Smooth muscle cell (in vitro differentiated cells): Measurements from ENCODE around the gene NEURL1B. TPM values are rescaled to one million over a fixed set of nuclear protein-coding genes. Genes with fewer than 3 reads are reported as not detected.

Experiments used
- DNase-seq: peaks from one replicate; lab custom pipeline; 2025; ENCODE audit not compliant: unreplicated experiment; lab: John Stamatoyannopoulos, UW
- H2AFZ ChIP-seq: fragments of 200-600 bp; sonication (generic); 2 replicates; pipeline ENCODE4 v1.6.0; 2016; ENCODE audit warnings: antibody characterized with exemption, low read depth, mild to moderate bottlenecking
- H3F3A ChIP-seq: fragments of 200-600 bp; sonication (generic); 2 replicates; pipeline ENCODE4 v1.6.0; 2017; ENCODE audit warnings: antibody characterized with exemption, low read depth
- H3K27ac ChIP-seq: fragments of 200-600 bp; sonication (generic); 2 replicates; pipeline ENCODE4 v1.5.1; 2016; ENCODE audit warnings: low read depth, mild to moderate bottlenecking
- H3K27me3 ChIP-seq: fragments of 200-600 bp; sonication (generic); 2 replicates; pipeline ENCODE4 v1.6.1; 2016; ENCODE audit warnings: low read depth, mild to moderate bottlenecking
- H3K36me3 ChIP-seq: fragments of 200-600 bp; sonication (generic); 2 replicates; pipeline ENCODE4 v1.5.1; 2016; ENCODE audit warnings: low read depth
- H3K4me1 ChIP-seq: fragments of 200-600 bp; sonication (generic); 2 replicates; pipeline ENCODE4 v1.5.1; 2016; ENCODE audit warnings: low read depth
- H3K4me2 ChIP-seq: fragments of 200-600 bp; sonication (generic); 2 replicates; pipeline ENCODE4 v1.6.0; 2016; ENCODE audit warnings: mild to moderate bottlenecking
- H3K4me3 ChIP-seq: fragments of 200-600 bp; sonication (generic); 2 replicates; pipeline ENCODE4 v1.5.1; 2016; ENCODE audit warnings: mild to moderate bottlenecking
- H3K79me2 ChIP-seq: fragments of 200-600 bp; sonication (generic); 2 replicates; pipeline ENCODE4 v1.6.0; 2016; ENCODE audit warnings: low read depth, mild to moderate bottlenecking
- H3K9ac ChIP-seq: fragments of 200-600 bp; sonication (generic); 2 replicates; pipeline ENCODE4 v1.6.0; 2016; ENCODE audit warnings: low read depth
- H3K9me3 ChIP-seq: fragments of 200-600 bp; sonication (generic); replicated peaks from 2 replicates; pipeline ENCODE4 v1.5.1; 2016; ENCODE audit warnings: low read depth
- H4K20me1 ChIP-seq: fragments of 200-600 bp; sonication (generic); 2 replicates; pipeline ENCODE4 v1.6.0; 2016; ENCODE audit warnings: low read depth
- WGBS: methylation state at CpG from one replicate; pipeline ENCODE4 v1.1.7; 2016; ENCODE audit warnings: low lambda C conversion rate; 5-methylcytosine and 5-hydroxymethylcytosine counted together
- polyA plus RNA-seq: library from polyadenylated mRNA; unstranded; fragments of >200 nt; fragmentation: Nextera tagmentation; extraction: Ambion mirVana; gene quantifications from 2 replicates; pipeline ENCODE4 v1.2.1, GENCODE V29; 2016
- total RNA-seq: library from RNA; depleted of rRNA; stranded (reverse); fragments of >200 nt; gene quantifications from 2 replicates; pipeline ENCODE4 v1.2.3, GENCODE V29; 2014
- TF ChIP-seq, protein P1 (sequence below): fragments of 200-600 bp; sonication (generic); IDR thresholded peaks from 2 replicates; pipeline ENCODE4 v1.5.1; 2017; ENCODE audit warnings: borderline replicate concordance, mild to moderate bottlenecking, antibody characterized with exemption; ENCODE audit not compliant: insufficient read depth, poor library complexity, severe bottlenecking

The NEURL1B gene
- total and polyA plus RNA-seq, 2 experiments from 2014 or later: 3.7 to 10.0 TPM

DNA sequence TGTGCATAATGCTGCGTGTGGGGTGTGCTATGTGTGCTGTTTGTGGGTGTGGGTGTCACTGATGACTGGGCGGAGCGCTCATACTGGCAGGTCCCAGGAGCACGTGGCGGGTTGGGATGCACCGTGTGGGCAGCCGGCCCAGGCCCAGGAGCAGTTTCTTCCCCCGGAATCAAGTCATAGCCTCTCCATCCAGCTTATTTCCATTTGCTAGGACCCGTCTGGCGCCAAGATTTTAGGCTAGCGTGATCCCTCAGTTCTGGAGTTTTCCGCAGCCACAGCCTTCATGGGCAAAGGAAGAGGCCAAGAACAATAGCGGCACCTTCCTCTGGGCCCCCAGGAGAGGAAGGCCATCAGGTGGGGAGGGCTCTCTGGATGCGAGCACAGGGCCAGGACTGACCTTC lies 43.3 kb upstream of the NEURL1B start:
- H3K27ac ChIP-seq: no peak overlapping the region
- H3K9me3 ChIP-seq: no peaks in the 10 kb centered on the region
- no peaks in the 10 kb centered on the region for H3K79me2 ChIP-seq
- H3K4me3 ChIP-seq: no peak overlapping the region
- H3K27me3 ChIP-seq: no peaks in the 10 kb centered on the region
- TF ChIP-seq, protein P1, sequence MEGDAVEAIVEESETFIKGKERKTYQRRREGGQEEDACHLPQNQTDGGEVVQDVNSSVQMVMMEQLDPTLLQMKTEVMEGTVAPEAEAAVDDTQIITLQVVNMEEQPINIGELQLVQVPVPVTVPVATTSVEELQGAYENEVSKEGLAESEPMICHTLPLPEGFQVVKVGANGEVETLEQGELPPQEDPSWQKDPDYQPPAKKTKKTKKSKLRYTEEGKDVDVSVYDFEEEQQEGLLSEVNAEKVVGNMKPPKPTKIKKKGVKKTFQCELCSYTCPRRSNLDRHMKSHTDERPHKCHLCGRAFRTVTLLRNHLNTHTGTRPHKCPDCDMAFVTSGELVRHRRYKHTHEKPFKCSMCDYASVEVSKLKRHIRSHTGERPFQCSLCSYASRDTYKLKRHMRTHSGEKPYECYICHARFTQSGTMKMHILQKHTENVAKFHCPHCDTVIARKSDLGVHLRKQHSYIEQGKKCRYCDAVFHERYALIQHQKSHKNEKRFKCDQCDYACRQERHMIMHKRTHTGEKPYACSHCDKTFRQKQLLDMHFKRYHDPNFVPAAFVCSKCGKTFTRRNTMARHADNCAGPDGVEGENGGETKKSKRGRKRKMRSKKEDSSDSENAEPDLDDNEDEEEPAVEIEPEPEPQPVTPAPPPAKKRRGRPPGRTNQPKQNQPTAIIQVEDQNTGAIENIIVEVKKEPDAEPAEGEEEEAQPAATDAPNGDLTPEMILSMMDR: no peak
- H4K20me1 ChIP-seq: no peaks in the 10 kb centered on the region
- 92% methylated on average over 14 of the region's 14 CpGs for WGBS
- DNase-seq: no peak
- peaks cover 5% of the 10 kb centered on the region for H3K4me1 ChIP-seq
- no peaks in the 10 kb centered on the region for H3F3A ChIP-seq
- no peak overlapping the region for H3K4me2 ChIP-seq
- no peaks in the 10 kb centered on the region for H3K36me3 ChIP-seq
- H2AFZ ChIP-seq: no peak overlapping the region
- no peak overlapping the region for H3K9ac ChIP-seq

DNA sequence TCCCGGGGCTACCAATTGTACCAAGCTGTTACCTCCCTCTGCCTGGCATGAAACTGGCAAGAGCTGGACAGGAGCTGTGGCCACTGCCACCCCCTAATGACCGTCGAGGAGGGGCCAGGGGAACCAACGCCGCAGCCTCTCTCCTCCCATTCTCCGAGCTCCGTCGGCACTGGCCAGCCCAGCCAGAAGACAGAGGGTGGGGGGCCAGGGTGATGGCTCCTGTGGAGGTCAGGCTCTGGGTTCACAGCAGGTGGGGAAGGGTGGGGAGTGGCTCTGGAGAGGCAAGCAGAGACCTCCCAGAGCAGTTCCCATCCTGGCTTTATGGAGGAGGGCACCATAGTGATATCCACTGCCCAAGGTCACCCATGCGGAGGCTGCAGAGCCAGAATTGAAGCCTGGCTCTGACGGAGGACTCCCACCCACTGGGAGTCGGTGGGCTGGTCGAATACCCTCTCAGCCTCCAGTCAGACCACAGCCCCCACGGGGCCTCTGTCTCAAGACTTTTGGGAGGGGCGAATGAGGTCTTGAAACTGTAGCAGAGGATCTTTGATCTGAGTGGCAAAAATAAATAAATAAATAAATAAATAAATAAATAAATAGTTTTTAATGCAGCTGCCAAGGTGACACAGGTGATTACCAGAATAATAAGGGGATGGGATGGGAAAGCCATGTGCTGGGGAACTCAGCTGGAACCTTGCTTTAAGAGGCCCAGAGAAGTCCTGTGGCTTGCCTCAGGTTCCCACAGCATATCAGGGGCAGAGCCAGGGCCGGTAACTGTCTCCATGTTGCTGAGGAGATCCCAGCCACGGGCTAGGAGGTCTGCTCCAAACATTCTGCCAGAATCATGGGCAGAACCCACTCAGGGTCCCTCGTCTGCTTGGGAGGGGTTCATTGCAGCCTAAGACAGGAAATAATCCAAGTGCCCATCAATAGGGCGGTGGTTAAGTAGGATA lies 42.5 kb upstream of the NEURL1B start:
- Histone ChIP-seq H3K4me3 (no peak overlapping the region), H3K36me3 (no peaks in the 10 kb centered on the region), H3K79me2 (no peaks in the 10 kb centered on the region), H3K9ac (no peak overlapping the region), H3K27me3 (no peaks in the 10 kb centered on the region), H3K9me3 (no peaks in the 10 kb centered on the region), H2AFZ (no peak overlapping the region), H3K4me2 (no peak overlapping the region), H4K20me1 (no peaks in the 10 kb centered on the region), H3F3A (no peaks in the 10 kb centered on the region), H3K4me1 (peaks cover 12% of the 10 kb centered on the region), H3K27ac (no peak overlapping the region)
- TF ChIP-seq, protein P1: no peak
- DNase-seq: no peak
- WGBS: 85% methylated on average over 18 of the region's 18 CpGs

DNA sequence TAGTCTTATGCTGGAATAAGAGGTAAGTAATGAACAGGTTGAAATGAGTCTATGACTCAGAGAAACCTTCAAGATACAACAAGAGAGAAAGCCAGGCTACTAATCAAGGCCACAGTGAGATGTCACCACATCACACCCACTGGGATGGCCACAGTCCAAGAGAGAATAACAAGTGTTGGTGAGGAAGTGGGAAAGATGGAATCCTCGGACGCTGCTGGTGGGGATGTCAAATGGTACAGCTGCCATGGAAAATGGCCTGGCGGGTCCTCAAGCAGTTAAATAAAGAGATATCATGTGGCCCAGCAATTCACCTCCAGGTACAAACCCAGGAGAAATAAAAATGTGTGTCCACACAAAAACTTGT lies 41.9 kb upstream of the NEURL1B start:
- no peak overlapping the region for H3K27ac ChIP-seq
- 79% methylated on average over 3 of the region's 3 CpGs for WGBS
- H3K27me3 ChIP-seq: no peaks in the 10 kb centered on the region
- no peak for DNase-seq
- no peaks in the 10 kb centered on the region for H3F3A ChIP-seq
- no peak overlapping the region for H3K4me2 ChIP-seq
- no peaks in the 10 kb centered on the region for H3K79me2 ChIP-seq
- no peak overlapping the region for H2AFZ ChIP-seq
- peaks cover 15% of the 10 kb centered on the region for H3K4me1 ChIP-seq
- TF ChIP-seq, protein P1: no peak
- no peak overlapping the region for H3K9ac ChIP-seq
- H4K20me1 ChIP-seq: no peaks in the 10 kb centered on the region
- no peaks in the 10 kb centered on the region for H3K9me3 ChIP-seq
- H3K4me3 ChIP-seq: no peak overlapping the region
- no peaks in the 10 kb centered on the region for H3K36me3 ChIP-seq
